Smooth muscle cell of the brain vasculature (primary cell): Measurements from ENCODE around the gene OSCAR.
"Not testable (repeated sequence)": the region's sequence is repeated elsewhere in the genome, so short reads cannot be mapped to it uniquely, and the experiment has no call there.

Experiments
- DNase-seq: peaks from one replicate; pipeline ENCODE4 v3.0.0-alpha.2; 2012; ENCODE audit warnings: low read depth, low spot score

Gene OSCAR

GRCh38 chr19:54125713-54126112, 25.1 kb upstream of the OSCAR start:
- DNase-seq = no peak

DNA sequence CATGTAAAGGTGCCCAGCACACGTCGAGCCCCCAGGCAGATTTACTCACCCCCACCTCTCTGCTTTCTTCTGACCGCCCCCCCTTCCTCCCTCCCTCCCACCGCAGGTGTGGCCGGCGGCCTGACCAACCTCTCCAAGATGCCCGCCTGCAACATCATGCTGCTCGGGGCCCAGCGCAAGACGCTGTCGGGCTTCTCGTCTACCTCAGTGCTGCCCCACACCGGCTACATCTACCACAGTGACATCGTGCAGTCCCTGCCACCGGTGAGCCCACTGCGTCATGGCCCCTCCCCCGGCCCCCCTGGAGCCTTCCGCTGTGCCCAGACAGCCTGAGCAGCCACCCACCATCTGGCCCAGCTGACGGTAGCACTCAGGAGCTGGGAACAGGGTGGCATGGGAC, 23.8 kb upstream of the OSCAR start:
- DNase-seq = no peak

DNA sequence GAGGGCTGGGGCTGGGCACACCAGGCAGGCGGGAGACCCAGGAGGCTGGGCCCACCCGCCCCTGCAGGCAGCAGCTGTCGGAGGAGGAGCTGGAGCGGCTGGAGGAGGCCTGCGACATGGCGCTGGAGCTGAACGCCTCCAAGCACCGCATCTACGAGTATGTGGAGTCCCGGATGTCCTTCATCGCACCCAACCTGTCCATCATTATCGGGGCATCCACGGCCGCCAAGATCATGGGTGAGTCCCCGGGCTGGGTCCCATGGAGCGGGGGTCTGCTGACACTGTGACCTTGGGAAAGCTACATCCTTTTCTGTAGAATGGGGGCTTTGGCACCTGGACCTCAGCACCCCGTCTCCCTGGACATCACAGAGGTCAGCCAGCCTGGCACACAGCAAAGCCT, 23.1 kb upstream of the OSCAR start:
- no peak for DNase-seq

DNA sequence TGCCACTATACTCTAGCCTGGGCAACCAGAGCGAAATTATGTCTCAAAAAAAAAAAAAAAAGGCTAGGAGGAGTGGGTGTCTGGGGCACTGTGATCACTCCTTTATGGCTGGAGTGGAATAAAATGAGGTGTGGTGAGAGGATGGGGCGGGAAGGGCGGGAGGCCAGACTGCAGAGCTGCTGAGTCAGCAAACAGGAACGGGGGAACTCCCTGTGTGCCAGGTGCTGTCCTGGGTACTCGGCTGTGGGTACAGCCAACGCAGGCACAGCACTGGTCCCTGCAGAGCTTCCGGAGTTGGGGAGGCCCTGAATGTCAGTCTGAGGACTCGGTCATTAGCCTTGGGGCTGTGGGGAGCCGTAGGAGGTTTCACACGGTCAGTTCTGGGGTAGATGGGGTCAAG, 20.7 kb upstream of the OSCAR start:
- DNase-seq = no peak

DNA sequence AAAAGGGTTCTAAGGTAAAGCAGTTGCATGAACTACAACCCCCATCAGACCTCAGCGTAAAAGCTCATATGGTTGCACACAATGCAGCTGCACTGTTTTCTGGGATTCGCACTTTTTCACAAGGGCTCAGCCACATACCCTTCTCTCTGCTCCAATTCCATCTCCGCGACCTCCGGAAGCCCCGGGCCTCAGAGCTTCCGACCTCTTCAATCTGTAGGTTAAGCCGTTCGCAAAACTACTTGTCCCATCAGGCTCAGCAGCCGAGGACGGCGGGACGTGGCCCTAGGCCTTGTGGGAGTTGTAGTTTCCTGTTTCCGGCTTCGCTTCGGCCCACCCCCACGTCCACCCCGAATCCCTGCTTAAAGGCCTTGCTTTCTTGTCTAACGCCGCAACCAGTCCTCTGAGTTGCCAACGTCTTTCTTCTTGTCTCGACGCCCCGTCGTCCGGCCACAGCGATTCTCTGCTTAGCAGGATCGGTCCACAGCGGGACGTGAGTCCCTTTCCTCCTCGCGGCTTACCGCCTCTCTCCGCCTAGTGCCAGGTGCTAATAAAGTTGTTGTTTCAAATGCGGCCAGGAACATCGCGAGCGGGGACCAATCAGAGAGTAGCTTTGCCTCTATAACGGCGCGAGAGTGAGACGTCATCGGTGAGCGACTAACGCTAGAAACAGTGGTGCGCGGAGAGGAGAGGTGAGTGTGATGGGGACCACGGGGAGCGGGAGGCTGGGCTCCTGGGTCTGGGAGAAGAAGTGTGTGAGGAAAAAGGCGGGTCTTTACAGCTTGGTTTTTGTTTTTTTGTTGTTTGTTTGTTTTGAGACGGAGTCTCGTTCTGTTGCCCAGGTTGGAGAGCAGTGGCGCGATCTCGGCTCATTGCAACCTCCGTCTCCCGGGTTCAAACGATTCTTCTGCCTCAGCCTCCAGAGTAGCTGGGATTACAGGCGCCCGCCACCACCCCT, 14.8 kb upstream of the OSCAR start, which contains the start of the genes PRPF31 and TFPT:
PRPF31 (plus strand) TSS at position 646 of the 955 bp plus-strand sequence. CDS start 2,525 bp downstream, outside the sequence.
TFPT (minus strand) TSS at position 549 of the 955 bp plus-strand sequence; CDS start at position 161, 388 bp downstream.
- peak; percentile 97 for DNase-seq

DNA sequence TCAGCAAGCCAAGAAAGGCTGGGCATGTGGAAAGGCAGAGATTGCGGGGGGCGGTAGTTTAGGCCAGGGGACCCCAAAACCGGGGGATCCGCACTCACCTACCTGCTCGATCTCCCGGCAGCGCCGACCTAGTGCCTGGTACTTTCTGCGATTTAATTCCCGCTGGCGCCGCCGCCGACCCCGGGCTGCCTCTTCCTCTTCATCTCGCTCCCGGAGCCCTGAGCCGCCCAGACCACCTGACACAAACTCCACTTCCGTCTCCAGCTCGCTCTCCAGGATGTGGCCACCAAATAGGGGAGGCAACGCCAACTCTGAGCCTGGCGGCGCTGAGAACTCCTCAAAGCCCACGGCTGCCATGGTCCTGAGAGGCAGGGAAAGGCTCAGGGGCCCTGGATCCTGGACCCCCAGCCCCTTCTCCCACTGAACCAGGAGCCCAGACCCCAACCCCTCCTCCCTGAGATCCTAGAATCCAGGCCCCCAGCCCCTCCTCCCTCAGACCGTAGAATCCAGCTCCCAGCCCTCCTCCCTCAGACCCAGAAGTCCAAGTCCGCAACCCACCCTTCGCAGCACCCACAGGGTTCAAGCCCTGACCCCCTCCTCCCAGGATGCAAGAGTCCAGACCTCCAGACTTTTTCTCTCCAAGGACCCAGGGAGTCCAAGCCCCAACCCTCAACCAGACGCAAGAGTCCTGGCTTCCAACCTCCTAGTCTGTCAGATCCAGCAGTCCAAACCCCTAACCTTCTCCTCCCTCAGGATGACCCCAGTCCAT, 13.9 kb upstream of the OSCAR start:
- no peak for DNase-seq

DNA sequence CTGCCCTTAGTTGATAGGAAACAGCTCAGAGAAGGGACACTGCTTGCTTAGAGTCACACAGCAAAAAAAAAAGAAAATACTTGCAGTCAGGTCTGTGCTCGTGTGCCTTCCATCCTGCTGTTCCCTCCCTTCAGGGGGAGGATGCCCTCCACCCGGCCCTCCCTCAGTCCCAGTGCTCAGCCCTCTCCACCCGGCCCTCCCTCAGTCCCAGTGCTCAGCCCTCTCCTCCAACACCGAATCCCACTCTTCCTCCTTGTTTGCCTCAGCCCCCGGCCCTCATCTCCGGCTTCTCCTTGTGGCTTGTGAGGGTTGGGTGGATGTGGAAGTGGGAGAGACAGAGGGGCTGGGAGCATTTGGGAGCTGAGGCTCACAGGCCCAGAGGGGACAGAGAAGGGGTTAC, 9.0 kb upstream of the OSCAR start:
- DNase-seq = no peak

DNA sequence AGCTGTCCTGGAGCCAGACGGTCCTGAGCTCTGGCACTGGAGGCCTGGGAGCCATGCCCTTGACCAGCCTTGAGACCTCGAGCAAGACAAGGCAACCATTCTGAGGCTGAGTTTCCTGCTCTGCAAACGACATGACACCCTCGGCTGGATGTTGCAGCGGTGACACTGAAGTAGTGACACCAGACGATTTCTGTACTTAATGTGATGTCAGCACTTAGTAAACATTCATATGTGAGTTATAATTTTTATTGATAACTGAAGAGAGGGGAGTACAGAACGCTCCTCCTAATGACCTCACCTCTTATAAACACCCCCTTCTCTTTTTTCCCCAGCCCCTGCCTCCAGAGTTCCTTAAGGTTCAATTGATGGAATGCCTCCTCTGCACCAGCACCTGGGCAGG, 7.9 kb upstream of the OSCAR start:
- DNase-seq = no peak

DNA sequence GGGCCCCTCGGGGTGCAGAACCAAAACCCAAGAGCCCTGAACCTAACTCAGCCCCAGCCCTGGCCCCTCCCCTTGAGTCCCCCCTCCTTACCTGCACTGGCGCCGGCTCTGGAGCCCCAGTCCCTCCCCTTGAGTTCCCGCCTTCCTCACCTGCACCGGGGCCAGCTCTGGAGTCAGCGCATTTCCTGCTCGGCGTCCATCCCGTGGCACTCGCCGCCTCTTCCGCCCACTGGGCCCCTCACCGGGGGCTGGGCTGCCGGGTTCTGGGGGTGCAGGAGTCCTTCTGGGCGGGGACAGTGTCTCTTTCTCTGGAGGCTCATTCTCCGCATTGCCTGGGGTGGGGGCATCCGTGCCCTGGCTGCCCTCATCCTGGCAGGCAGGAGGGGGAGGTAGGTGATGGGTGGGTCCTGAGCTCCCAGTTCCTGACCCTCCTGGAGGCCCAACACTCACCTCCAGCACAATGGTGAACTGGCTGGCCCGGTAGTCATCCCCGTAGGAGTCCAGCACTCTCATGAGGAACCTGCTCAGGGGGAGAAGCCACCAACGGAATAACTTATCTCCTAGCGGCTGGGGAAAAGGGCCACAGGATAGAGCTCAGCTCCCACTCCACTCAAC, 7.4 kb upstream of the OSCAR start:
- no peak for DNase-seq

DNA sequence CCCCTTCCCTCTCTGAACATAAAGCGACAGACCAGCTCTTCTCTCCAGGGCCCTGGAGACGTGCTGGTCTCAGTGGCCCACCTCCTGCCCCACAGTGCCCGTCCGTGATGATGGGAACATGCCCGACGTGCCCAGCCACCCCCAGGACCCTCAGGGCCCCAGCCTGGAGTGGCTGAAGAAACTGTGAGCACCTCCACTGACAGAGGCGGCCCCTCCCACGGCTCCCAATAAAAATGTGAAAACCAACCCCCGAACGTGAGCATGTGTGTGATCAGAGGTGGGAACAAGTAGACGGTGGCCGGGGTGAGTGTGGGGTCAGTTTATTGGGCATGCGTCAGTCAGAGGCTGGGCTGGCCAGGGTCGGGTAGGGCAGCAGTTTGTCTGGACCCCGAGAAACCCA, 6.1 kb upstream of the OSCAR start:
- no peak for DNase-seq

DNA sequence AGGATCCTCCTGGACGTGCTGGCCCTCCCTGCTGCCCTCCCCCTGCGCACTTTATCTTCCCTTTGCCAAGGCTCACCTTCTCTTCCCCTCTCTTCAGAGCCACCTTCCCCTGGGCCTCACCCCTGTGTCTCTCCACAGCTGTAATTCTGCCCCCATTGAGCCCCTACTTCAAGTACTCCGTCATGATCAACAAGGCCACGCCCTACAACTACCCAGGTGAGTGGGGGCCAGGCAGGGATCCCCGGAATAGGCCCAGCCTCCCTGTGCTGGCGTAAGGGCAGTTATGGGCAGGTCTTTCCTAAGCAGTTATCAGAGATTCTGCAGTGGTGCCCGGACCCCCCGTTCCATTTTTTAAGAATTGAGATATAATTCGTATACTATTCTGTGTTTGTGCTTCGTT, 5.2 kb upstream of the OSCAR start:
- no peak for DNase-seq

GRCh38 chr19:54104998-54105715, 4.6 kb upstream of the OSCAR start:
- no peak for DNase-seq

GRCh38 chr19:54102421-54103169, 2.0 kb upstream of the OSCAR start, which contains the start of gene NDUFA3:
TSS of gene NDUFA3 (plus strand) at chr19:54102855. CDS start at chr19:54102879, 24 bp downstream.
- peak; percentile 98 for DNase-seq

- DNase-seq = not testable (repeated sequence)
These were observed 724 bp downstream of the OSCAR start for GRCh38 chr19:54099903-54100255.

- no peak for DNase-seq
These were observed 1.3 kb downstream of the OSCAR start for GRCh38 chr19:54099190-54099902.

DNA sequence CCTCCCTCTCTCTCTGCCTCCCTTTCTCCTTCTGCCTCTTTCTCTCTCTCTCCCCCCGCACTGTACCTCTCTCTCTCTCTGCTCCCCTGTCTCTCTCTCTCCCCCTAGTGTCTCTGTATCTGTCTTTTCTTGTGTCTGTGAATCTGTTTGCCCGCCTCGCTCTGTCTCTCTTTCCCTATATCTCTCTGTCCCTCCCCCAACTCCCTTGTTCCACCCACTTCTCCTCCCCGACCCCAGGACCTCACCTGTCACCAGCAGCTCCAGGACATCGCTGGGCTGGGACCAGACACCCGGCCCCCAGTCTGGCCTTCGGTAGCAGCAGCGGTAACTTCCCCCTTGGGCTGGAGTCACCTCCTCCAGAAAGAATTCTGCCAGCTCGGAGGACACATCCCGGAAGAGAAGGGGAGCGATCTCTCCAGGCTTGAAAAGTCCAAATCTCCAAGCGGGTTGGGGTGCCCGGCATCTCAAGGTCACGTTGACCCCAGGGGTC, 3.9 kb downstream of the OSCAR start:
- DNase-seq = no peak

DNA sequence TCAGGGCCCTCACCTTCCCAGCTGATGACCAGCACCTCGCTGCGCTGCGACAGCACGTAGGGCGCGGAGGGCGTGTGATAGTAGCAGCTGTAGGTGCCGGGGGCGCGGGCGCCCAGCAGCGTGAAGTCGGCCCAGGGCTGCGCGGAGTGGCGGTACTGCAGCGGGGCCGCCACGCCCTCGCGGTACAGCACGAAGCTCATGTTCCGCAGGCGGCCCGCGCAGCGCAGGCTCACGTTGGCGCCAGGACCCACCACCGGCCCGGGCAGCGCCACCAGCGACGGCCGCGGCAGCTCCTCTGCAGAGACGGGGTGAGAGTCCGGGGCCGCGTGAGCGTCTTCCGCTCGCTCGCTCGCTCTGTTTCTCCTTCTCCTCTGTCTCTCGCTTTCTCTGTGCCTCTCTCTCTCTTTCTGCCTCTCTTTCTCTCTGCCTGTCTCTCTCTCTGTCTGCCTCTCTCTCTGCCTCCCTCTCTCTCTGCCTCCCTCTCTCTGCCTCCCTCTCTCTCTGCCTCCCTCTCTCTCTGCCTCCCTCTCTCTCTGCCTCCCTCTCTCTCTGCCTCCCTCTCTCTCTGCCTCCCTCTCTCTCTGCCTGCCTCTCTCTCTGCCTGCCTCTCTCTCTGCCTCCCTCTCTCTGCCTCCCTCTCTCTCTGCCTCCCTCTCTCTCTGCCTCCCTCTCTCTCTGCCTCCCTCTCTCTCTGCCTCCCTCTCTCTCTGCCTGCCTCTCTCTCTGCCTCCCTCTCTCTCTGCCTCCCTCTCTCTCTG, 4.6 kb downstream of the OSCAR start:
- DNase-seq = not testable (repeated sequence)

GRCh38 chr19:54095136-54095858, 5.3 kb downstream of the OSCAR start:
- no peak for DNase-seq
